ENCODE results near the gene EHBP1L1.

DNA sequence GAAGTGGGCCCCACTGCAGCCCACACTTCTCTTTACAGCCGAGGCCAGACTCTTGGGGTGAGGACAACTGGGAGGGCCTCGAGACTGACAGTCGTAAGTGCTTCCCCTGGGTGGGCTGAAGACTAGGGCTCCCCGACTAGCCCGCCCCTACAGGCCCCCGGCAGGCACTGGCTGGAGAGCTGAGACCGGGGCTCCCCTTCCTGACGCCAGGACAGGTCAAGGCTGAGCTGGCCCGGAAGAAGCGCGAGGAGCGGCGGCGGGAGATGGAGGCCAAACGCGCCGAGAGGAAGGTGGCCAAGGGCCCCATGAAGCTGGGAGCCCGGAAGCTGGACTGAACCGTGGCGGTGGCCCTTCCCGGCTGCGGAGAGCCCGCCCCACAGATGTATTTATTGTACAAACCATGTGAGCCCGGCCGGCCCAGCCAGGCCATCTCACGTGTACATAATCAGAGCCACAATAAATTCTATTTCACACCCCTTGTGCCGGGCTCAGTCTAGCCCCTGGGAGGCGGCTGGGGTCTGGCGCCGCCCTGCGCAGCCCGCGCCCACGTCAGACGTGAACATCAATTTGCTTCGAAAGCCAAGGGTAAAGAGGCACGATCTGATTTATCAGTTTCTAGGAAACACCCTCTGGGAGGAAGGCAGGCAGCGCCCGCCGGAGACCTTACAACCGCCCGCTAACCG, 37.5 kb upstream of the EHBP1L1 start:
- TF ChIP-seq POLR2A (IDR thresholded peaks at IDR 0.05; ENCODE audit: low read depth) (no peak), POLR2AphosphoS5 (IDR thresholded peaks at IDR 0.05) (peak in 1 of 2 donors; percentile 19), CTCF (IDR thresholded peaks at IDR 0.05) (no peak), EP300 (IDR thresholded peaks at IDR 0.05) (no peak)
